HepG2 (cell line): ENCODE measurements around the gene GPALPP1. TPM values are rescaled to one million over a fixed set of nuclear protein-coding genes. Genes with fewer than 3 reads are reported as not detected.

Experiments
- ARID4A ChIP-seq: sonication (generic); formaldehyde crosslinking; IDR thresholded peaks from 2 replicates; pipeline ENCODE4 v1.5.0; 2020; ENCODE audit warnings: mild to moderate bottlenecking, missing genetic modification reagents, borderline replicate concordance
- ATF6 ChIP-seq: sonication (generic); formaldehyde crosslinking; conservative IDR thresholded peaks from 2 replicates; pipeline ENCODE4 v1.4.0; 2020; ENCODE audit warnings: missing genetic modification reagents
- EHMT2 ChIP-seq: fragments of 200-600 bp; sonication (generic); IDR thresholded peaks from 2 replicates; pipeline ENCODE4 v1.7.0; 2017; ENCODE audit warnings: antibody characterized with exemption, low read depth, low read length, borderline replicate concordance
- GATAD1 ChIP-seq: IDR thresholded peaks from 2 replicates; pipeline ENCODE4 v1.6.1; 2016; ENCODE audit warnings: missing genetic modification reagents, missing compliant biosample characterization
- KLF6 ChIP-seq: IDR thresholded peaks from 2 replicates; pipeline ENCODE4 v1.8.0; 2016; ENCODE audit warnings: missing biosample characterization, missing genetic modification reagents
- ZNF33B ChIP-seq: sonication (generic); formaldehyde crosslinking; IDR thresholded peaks from 2 replicates; pipeline ENCODE4 v1.5.1; 2020; ENCODE audit warnings: mild to moderate bottlenecking, missing genetic modification reagents
- ZNF672 ChIP-seq: sonication (generic); formaldehyde crosslinking; IDR thresholded peaks from 2 replicates; pipeline ENCODE4 v1.8.1; 2022; ENCODE audit warnings: missing genetic modification reagents
- ZNF747 ChIP-seq: sonication (generic); formaldehyde crosslinking; IDR thresholded peaks from 2 replicates; pipeline ENCODE4 v1.8.1; 2023; ENCODE audit warnings: missing genetic modification reagents, mild to moderate bottlenecking, borderline replicate concordance
- ZNF768 ChIP-seq: sonication (generic); formaldehyde crosslinking; IDR thresholded peaks from 2 replicates; pipeline ENCODE4 v1.4.0; 2020; ENCODE audit warnings: missing genetic modification reagents
- polyA plus RNA-seq, 8 experiments: library from polyadenylated mRNA; depleted of rRNA in 3 of 8; stranded (reverse) in 7 of 8; unstranded in 1 of 8; fragments of >200 nt; fragmentation: Illumina TruSeq in 4 of 8; extraction: Trizol in 4 of 8; gene quantifications; 2 replicates each; pipeline versions ENCODE4 v1.2.1 to v1.2.3, GENCODE V29; 2011 to 2016; ENCODE audit warnings: low read depth in 4 of 8, missing spikeins in 1 of 8, mixed read lengths in 1 of 8; ENCODE audit not compliant: insufficient read depth in 1 of 8
- total RNA-seq, 5 experiments: library from RNA; depleted of rRNA; stranded (reverse); fragments of >200 nt; fragmentation: Illumina TruSeq; extraction: Trizol; gene quantifications; 2 replicates each; pipeline ENCODE4 v1.2.3, GENCODE V29; 2016; ENCODE audit warnings: low read depth in 1 of 5

GPALPP1 gene
- total and polyA plus RNA-seq, 2 of the 13 experiments (the other 11 are each of a cell fraction or from before 2014, with no cell fraction given): 12.1 to 23.1 TPM

DNA sequence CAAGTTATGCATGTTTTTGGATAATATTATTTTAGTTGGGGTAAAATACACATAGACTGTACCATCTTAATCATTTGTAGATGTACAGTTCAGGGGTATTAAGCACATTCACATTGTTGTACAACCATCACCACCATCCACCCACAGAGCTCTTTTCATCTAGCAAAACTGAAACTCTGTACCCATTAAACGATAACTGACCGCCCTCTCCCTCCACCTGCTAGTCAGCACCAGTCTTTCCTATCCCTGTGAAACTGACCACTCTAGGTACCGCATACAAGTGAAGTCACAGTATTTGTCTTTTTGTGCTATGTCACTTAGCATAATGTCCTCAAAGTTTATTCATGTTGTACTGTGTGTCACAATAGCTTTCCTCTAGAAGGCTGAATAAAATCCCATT lies 70.7 kb downstream of the GPALPP1 start (continued):
- TF ChIP-seq ARID4A: no peak
- no peak for TF ChIP-seq ZNF672 (CRISPR knock-in tag)
- TF ChIP-seq ZNF768 (CRISPR knock-in tag): no peak
- TF ChIP-seq EHMT2: no peak
- TF ChIP-seq ZNF747 (CRISPR knock-in tag): no peak
- TF ChIP-seq ZNF33B: no peak
- no peak for TF ChIP-seq GATAD1 (CRISPR knock-in tag)
- TF ChIP-seq ATF6 (CRISPR knock-in tag): no peak
- TF ChIP-seq KLF6 (CRISPR knock-in tag): no peak
